Measurements from ENCODE around the gene CCDC88B.

GRCh38 chr11:64290352-64291261 is 49.4 kb upstream of the CCDC88B start:
- TF ChIP-seq, protein P1, sequence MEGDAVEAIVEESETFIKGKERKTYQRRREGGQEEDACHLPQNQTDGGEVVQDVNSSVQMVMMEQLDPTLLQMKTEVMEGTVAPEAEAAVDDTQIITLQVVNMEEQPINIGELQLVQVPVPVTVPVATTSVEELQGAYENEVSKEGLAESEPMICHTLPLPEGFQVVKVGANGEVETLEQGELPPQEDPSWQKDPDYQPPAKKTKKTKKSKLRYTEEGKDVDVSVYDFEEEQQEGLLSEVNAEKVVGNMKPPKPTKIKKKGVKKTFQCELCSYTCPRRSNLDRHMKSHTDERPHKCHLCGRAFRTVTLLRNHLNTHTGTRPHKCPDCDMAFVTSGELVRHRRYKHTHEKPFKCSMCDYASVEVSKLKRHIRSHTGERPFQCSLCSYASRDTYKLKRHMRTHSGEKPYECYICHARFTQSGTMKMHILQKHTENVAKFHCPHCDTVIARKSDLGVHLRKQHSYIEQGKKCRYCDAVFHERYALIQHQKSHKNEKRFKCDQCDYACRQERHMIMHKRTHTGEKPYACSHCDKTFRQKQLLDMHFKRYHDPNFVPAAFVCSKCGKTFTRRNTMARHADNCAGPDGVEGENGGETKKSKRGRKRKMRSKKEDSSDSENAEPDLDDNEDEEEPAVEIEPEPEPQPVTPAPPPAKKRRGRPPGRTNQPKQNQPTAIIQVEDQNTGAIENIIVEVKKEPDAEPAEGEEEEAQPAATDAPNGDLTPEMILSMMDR (IDR thresholded peaks at IDR 0.05), result no peak
- no peak for TF ChIP-seq POLR2AphosphoS5 (IDR thresholded peaks at IDR 0.05)
